ENCODE data around the gene MTOR. TPM values are rescaled to one million over a fixed set of nuclear protein-coding genes. Genes with fewer than 3 reads are reported as not detected.
"Not testable (repeated sequence)": the region's sequence is repeated elsewhere in the genome, so short reads cannot be mapped to it uniquely, and the experiment has no call there.

The MTOR gene
- total and polyA plus RNA-seq, 5 experiments from 2014 or later, result 3.5 to 45.9 (median 7.2) TPM

- POLR2A ChIA-PET, result interaction anchor here (0.6 kb wide), 1 partner anchor 65 kb away, joined by 4 read pairs; no protein-coding TSS in a partner anchor
- Mint-ChIP-seq H3K27ac (no peak overlapping the region), H3K27me3 (no peaks in the 10 kb centered on the region), H3K9me3 (no peaks in the 10 kb centered on the region), H3K36me3 (peaks cover 3 to 80% (median 4%) of the 10 kb centered on the region in 3 donors), H3K4me1 (peaks cover 0 to 4% (median 1%) of the 10 kb centered on the region in 4 donors), H3K4me3 (no peak overlapping the region)
- DNase-seq, result no peak
- ATAC-seq, result no peak
Observed at GRCh38 chr1:11187000-11187399, 75.4 kb downstream of the MTOR start.

GRCh38 chr1:11184973-11185372 is 77.4 kb downstream of the MTOR start:
- H3K4me3 Mint-ChIP-seq, result no peak overlapping the region

DNA sequence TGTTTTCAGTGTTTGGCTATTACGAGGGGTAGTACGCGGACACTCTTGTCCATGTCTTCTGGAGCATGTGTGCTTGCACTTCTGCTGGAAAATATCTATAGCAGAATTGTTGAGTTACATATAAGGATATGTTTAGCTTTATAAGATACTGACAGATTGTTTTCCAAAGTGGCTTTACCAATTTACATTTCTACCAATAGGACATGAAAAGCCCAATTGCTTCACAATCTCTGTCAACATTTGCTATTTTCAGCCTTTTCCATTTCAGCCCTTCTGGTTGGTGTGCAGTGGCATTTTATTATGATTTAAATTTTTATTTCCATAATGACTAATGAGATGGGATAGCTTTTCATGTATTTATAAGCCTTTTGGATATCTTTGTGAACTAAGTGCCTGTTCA is 79.5 kb downstream of the MTOR start:
- no peak for DNase-seq
- ATAC-seq, result no peak
- Mint-ChIP-seq H3K36me3 (peaks cover 4 to 83% (median 8%) of the 10 kb centered on the region in 3 donors), H3K4me3 (no peak overlapping the region), H3K27me3 (no peaks in the 10 kb centered on the region), H3K4me1 (peaks cover 0 to 4% (median 1%) of the 10 kb centered on the region in 4 donors), H3K27ac (no peak overlapping the region), H3K9me3 (no peaks in the 10 kb centered on the region)
- POLR2A ChIA-PET, result no interaction called here

More at GRCh38 chr1:11184973-11185372, 77.4 kb downstream of the MTOR start:
- ATAC-seq (no peak), DNase-seq (no peak)
- Mint-ChIP-seq H3K9me3 (no peaks in the 10 kb centered on the region), H3K27ac (peak overlapping the region in 1 of 10 donors; percentile 23), H3K27me3 (no peaks in the 10 kb centered on the region), H3K4me1 (peaks cover 0 to 4% (median 1%) of the 10 kb centered on the region in 4 donors), H3K36me3 (peaks cover 4 to 81% (median 8%) of the 10 kb centered on the region in 3 donors)
- POLR2A ChIA-PET, result interaction anchor here (0.7 kb wide), 1 partner anchor 117 kb away, joined by 4 read pairs; no protein-coding TSS in a partner anchor

- Mint-ChIP-seq H3K36me3 (peaks cover 4 to 71% (median 5%) of the 10 kb centered on the region in 3 donors), H3K27ac (peak overlapping the region in 1 of 10 donors; percentile 12), H3K27me3 (no peaks in the 10 kb centered on the region), H3K4me3 (no peak overlapping the region), H3K9me3 (no peaks in the 10 kb centered on the region), H3K4me1 (peaks cover 0 to 2% (median 0%) of the 10 kb centered on the region in 4 donors)
- ATAC-seq (no peak), DNase-seq (no peak)
- POLR2A ChIA-PET, result interaction anchor here (0.7 kb wide), 1 partner anchor 145 kb away, joined by 3 read pairs; no protein-coding TSS in a partner anchor
Observed at GRCh38 chr1:11180342-11180744, 82.0 kb downstream of the MTOR start.

DNA sequence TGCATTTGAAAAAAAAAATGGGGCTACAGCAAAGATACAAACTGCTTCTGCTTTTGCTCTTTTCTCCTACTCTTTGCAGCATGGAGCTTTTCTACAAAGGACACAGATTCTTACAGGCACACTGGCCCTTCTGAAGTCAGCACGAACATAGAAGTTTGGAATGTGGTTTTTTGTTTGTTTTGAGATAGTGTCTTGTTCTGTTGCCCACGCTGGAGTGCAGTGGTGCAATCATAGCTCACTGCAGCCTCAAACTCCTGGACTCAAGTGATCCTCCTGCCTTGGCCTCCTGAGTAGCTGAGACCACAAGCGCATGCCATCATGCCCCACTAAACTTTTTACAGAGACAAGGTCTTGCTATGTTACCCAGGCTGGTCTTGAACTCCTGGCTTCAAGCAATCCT is 82.6 kb downstream of the MTOR start:
- H3K27me3 Mint-ChIP-seq, H3K4me3 Mint-ChIP-seq, DNase-seq, ATAC-seq, POLR2A ChIA-PET, H3K9me3 Mint-ChIP-seq, H3K4me1 Mint-ChIP-seq: not testable (repeated sequence)
- Mint-ChIP-seq H3K36me3 (peaks cover 1 to 68% (median 5%) of the 10 kb centered on the region in 3 donors), H3K27ac (peak overlapping the region in 1 of 10 donors; percentile 22)

- ATAC-seq (no peak), DNase-seq (no peak)
- Mint-ChIP-seq H3K36me3 (peaks cover 0 to 66% (median 5%) of the 10 kb centered on the region in 3 donors), H3K27ac (no peak overlapping the region), H3K27me3 (no peaks in the 10 kb centered on the region), H3K4me1 (peaks cover 0 to 2% (median 0%) of the 10 kb centered on the region in 4 donors), H3K9me3 (no peaks in the 10 kb centered on the region), H3K4me3 (no peak overlapping the region)
- POLR2A ChIA-PET, result no interaction called here
Observed at GRCh38 chr1:11179125-11179524, 83.2 kb downstream of the MTOR start.

- H3K27ac Mint-ChIP-seq, result peak overlapping the region in 1 of 10 donors; percentile 41
- peaks cover 0 to 68% (median 5%) of the 10 kb centered on the region in 3 donors for H3K36me3 Mint-ChIP-seq
- H3K27me3 Mint-ChIP-seq, result no peaks in the 10 kb centered on the region
- H3K4me3 Mint-ChIP-seq, result no peak overlapping the region
- DNase-seq, result no peak
- no peaks in the 10 kb centered on the region for H3K9me3 Mint-ChIP-seq
- H3K4me1 Mint-ChIP-seq, result peaks cover 0 to 2% (median 0%) of the 10 kb centered on the region in 4 donors
- POLR2A ChIA-PET, result no interaction called here
- no peak for ATAC-seq
Observed at GRCh38 chr1:11178021-11179015, 84.0 kb downstream of the MTOR start.

DNA sequence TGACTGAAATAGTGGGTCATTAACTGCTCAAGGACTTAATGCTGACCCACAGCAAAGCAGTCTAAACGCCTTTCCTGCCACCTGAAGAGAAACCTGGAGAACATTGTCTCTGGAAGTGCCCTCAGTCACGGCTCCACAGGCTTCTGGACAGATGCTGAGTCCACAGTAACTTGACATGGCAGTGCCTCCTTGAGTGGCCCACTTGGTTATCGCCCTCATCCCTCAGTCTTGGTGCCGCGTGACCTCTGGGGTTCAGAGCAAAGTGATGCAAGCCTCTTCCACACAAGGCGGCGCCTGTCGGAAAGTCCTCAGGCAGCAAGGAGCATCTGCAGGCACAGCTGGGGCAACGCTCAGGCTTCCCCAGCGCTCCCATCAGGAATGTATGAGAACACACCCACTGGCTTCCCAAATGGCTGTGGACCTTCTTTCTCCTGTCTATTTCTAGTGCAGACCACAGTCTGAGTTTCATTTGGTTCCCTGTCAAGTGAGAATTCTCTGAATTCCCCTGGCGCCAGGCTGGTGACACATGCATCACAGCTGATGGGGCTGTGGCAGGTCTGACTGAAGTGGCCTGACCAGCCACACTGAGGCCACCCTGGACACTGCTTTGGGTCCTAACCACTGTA is 86.2 kb downstream of the MTOR start:
- H3K27ac Mint-ChIP-seq, result no peak overlapping the region
- H3K4me3 Mint-ChIP-seq, result no peak overlapping the region
- DNase-seq (no peak), ATAC-seq (no peak)
- peaks cover 0 to 60% (median 4%) of the 10 kb centered on the region in 3 donors for H3K36me3 Mint-ChIP-seq
- H3K9me3 Mint-ChIP-seq, result no peaks in the 10 kb centered on the region
- H3K27me3 Mint-ChIP-seq, result no peaks in the 10 kb centered on the region
- peaks cover 0 to 2% (median 0%) of the 10 kb centered on the region in 4 donors for H3K4me1 Mint-ChIP-seq
- POLR2A ChIA-PET, result no interaction called here

- Mint-ChIP-seq H3K27ac (peak overlapping the region in 1 of 10 donors; percentile 18), H3K9me3 (no peaks in the 10 kb centered on the region), H3K27me3 (no peaks in the 10 kb centered on the region), H3K36me3 (peaks cover 0 to 53% (median under 1%) of the 10 kb centered on the region in 3 donors), H3K4me1 (peaks cover 0 to 2% (median 0%) of the 10 kb centered on the region in 4 donors), H3K4me3 (no peak overlapping the region)
- DNase-seq (no peak), ATAC-seq (no peak)
- POLR2A ChIA-PET, result no interaction called here
Observed at GRCh38 chr1:11175461-11175860, 86.9 kb downstream of the MTOR start.

- peaks cover 0 to 2% (median 0%) of the 10 kb centered on the region in 4 donors for H3K4me1 Mint-ChIP-seq
- DNase-seq, result no peak
- no peak for ATAC-seq
- peak overlapping the region in 1 of 10 donors; percentile 86 for H3K27ac Mint-ChIP-seq
- H3K4me3 Mint-ChIP-seq, result no peak overlapping the region
- POLR2A ChIA-PET, result no interaction called here
- no peaks in the 10 kb centered on the region for H3K27me3 Mint-ChIP-seq
- peaks cover 0 to 43% (median 0%) of the 10 kb centered on the region in 3 donors for H3K36me3 Mint-ChIP-seq
- no peaks in the 10 kb centered on the region for H3K9me3 Mint-ChIP-seq
Observed at GRCh38 chr1:11174261-11174942, 87.9 kb downstream of the MTOR start.

DNA sequence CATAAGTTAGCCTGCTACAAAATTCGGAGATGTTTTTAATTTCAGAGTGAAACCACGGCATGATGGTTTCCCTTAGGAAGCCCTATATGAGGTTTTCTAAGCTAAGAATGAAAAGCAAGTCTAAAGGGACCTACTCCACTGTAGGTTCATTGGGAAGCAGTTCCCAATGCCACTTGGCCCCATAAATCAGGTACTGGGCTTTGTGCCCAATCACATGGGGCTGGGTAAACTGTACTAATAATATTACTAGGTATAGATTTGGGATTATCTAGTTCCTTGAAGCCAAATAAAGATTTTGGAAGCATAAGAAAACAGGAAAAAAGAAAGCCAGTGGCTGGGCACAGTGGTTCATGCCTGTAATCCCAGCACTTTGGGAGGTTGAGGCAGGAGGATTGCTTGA is 92.2 kb downstream of the MTOR start:
- DNase-seq (no peak), ATAC-seq (no peak)
- Mint-ChIP-seq H3K4me1 (peaks cover 0 to 2% (median under 1%) of the 10 kb centered on the region in 4 donors), H3K27ac (no peak overlapping the region), H3K4me3 (no peak overlapping the region), H3K27me3 (no peaks in the 10 kb centered on the region), H3K9me3 (peaks cover 0 to 2% (median 0%) of the 10 kb centered on the region in 9 donors), H3K36me3 (peaks cover 0 to 46% (median 18%) of the 10 kb centered on the region in 3 donors)
- POLR2A ChIA-PET, result no interaction called here

- no peaks in the 10 kb centered on the region for H3K27me3 Mint-ChIP-seq
- H3K4me1 Mint-ChIP-seq, result peaks cover 0 to 2% (median under 1%) of the 10 kb centered on the region in 4 donors
- H3K4me3 Mint-ChIP-seq, result no peak overlapping the region
- no peak for DNase-seq
- H3K36me3 Mint-ChIP-seq, result peaks cover 0 to 50% (median 27%) of the 10 kb centered on the region in 3 donors
- no peak for ATAC-seq
- POLR2A ChIA-PET, result no interaction called here
- no peak overlapping the region for H3K27ac Mint-ChIP-seq
- peaks cover 0 to 2% (median 0%) of the 10 kb centered on the region in 9 donors for H3K9me3 Mint-ChIP-seq
Observed at GRCh38 chr1:11169202-11169601, 93.1 kb downstream of the MTOR start.

Measured in naive thymus-derived CD8-positive, alpha-beta T cell (primary cell).